NT2/D1 (cell line): ENCODE measurements around the gene GNA12.

Source experiments
- DNase-seq: peaks from one replicate; pipeline ENCODE4 v3.0.0-alpha.2; 2011; ENCODE audit warnings: low read depth, low spot score
- H3K27me3 ChIP-seq: 2 replicates; pipeline ENCODE4 v1.6.0; 2011; ENCODE audit warnings: mild to moderate bottlenecking; ENCODE audit not compliant: insufficient read length, insufficient read depth
- H3K36me3 ChIP-seq: 2 replicates; pipeline ENCODE4 v1.6.1; 2011; ENCODE audit warnings: mild to moderate bottlenecking, low read length, mixed read lengths; ENCODE audit not compliant: insufficient read depth, insufficient read length
- H3K4me1 ChIP-seq: 2 replicates; pipeline ENCODE4 v1.5.1; 2011; ENCODE audit not compliant: insufficient read depth, insufficient read length
- H3K4me3 ChIP-seq: 2 replicates; pipeline ENCODE4 v1.5.1; 2011; ENCODE audit warnings: low read depth; ENCODE audit not compliant: insufficient read length
- H3K9ac ChIP-seq: 2 replicates; pipeline ENCODE4 v1.6.0; 2011; ENCODE audit warnings: low read depth; ENCODE audit not compliant: insufficient read length
- H3K9me3 ChIP-seq: 2 replicates; pipeline ENCODE4 v1.5.1; 2011; ENCODE audit warnings: mild to moderate bottlenecking, low read length; ENCODE audit not compliant: insufficient read depth
- SUZ12 ChIP-seq: IDR thresholded peaks from 2 replicates; pipeline ENCODE4 v1.6.1; 2011; ENCODE audit not compliant: insufficient read length, insufficient read depth; ENCODE audit errors: extremely low read depth
- YY1 ChIP-seq: IDR thresholded peaks from 2 replicates; pipeline ENCODE4 v1.6.1; 2011; ENCODE audit not compliant: insufficient read length, insufficient read depth
- ZNF274 ChIP-seq: IDR thresholded peaks from 2 replicates; pipeline ENCODE4 v1.6.1; 2011; ENCODE audit warnings: mild to moderate bottlenecking, low read depth, low read length

The GNA12 gene

GRCh38 chr7:2805213-2805944, 38.7 kb downstream of the GNA12 start:
- Histone ChIP-seq H3K9ac (no peak overlapping the region), H3K4me1 (peaks cover 15% of the 10 kb centered on the region), H3K36me3 (peaks cover 8% of the 10 kb centered on the region), H3K9me3 (no peaks in the 10 kb centered on the region), H3K4me3 (no peak overlapping the region), H3K27me3 (no peaks in the 10 kb centered on the region)
- TF ChIP-seq SUZ12 (no peak), ZNF274 (no peak), YY1 (no peak)
- DNase-seq = no peak

GRCh38 chr7:2804227-2804763, 39.8 kb downstream of the GNA12 start:
- no peak overlapping the region for H3K9ac ChIP-seq
- H3K4me1 ChIP-seq = peaks cover 15% of the 10 kb centered on the region

GRCh38 chr7:2803755-2804154, 40.4 kb downstream of the GNA12 start:
- TF ChIP-seq YY1 (no peak), ZNF274 (no peak), SUZ12 (no peak)
- H3K36me3 ChIP-seq = peaks cover 8% of the 10 kb centered on the region
- H3K4me3 ChIP-seq = no peak overlapping the region
- H3K9ac ChIP-seq = no peak overlapping the region
- H3K27me3 ChIP-seq = no peaks in the 10 kb centered on the region
- peaks cover 15% of the 10 kb centered on the region for H3K4me1 ChIP-seq
- H3K9me3 ChIP-seq = no peaks in the 10 kb centered on the region
- DNase-seq = no peak

More at GRCh38 chr7:2804227-2804763, 39.8 kb downstream of the GNA12 start:
- no peaks in the 10 kb centered on the region for H3K27me3 ChIP-seq
- H3K9me3 ChIP-seq = no peaks in the 10 kb centered on the region
- TF ChIP-seq YY1 (no peak), ZNF274 (no peak), SUZ12 (no peak)
- DNase-seq = no peak
- peaks cover 8% of the 10 kb centered on the region for H3K36me3 ChIP-seq
- no peak overlapping the region for H3K4me3 ChIP-seq

- H3K9me3 ChIP-seq = no peaks in the 10 kb centered on the region
- DNase-seq = no peak
- H3K4me1 ChIP-seq = peaks cover 14% of the 10 kb centered on the region
- peak overlapping the region; percentile 37 for H3K9ac ChIP-seq
- peaks cover 7% of the 10 kb centered on the region for H3K36me3 ChIP-seq
- no peak overlapping the region for H3K4me3 ChIP-seq
- H3K27me3 ChIP-seq = no peaks in the 10 kb centered on the region
- TF ChIP-seq SUZ12 = no peak
- TF ChIP-seq YY1 = no peak
- TF ChIP-seq ZNF274 = no peak
Measured at GRCh38 chr7:2803342-2803692, 40.8 kb downstream of the GNA12 start.

- Histone ChIP-seq H3K4me3 (no peak overlapping the region), H3K27me3 (no peaks in the 10 kb centered on the region), H3K9ac (peak overlapping the region; percentile 37), H3K9me3 (no peaks in the 10 kb centered on the region), H3K4me1 (peaks cover 9% of the 10 kb centered on the region), H3K36me3 (peaks cover 1% of the 10 kb centered on the region)
- no peak for TF ChIP-seq YY1
- TF ChIP-seq SUZ12 = no peak
- no peak for TF ChIP-seq ZNF274
- no peak for DNase-seq
Measured at GRCh38 chr7:2802504-2803341, 41.4 kb downstream of the GNA12 start.

GRCh38 chr7:2802101-2802500, 42.0 kb downstream of the GNA12 start:
- H3K9ac ChIP-seq = no peak overlapping the region
- H3K4me3 ChIP-seq = no peak overlapping the region
- TF ChIP-seq YY1 (no peak), ZNF274 (no peak), SUZ12 (no peak)
- H3K36me3 ChIP-seq = no peaks in the 10 kb centered on the region
- no peaks in the 10 kb centered on the region for H3K27me3 ChIP-seq
- H3K9me3 ChIP-seq = no peaks in the 10 kb centered on the region
- DNase-seq = no peak
- H3K4me1 ChIP-seq = peaks cover 9% of the 10 kb centered on the region

GRCh38 chr7:2800931-2801688, 43.0 kb downstream of the GNA12 start:
- Histone ChIP-seq H3K36me3 (no peaks in the 10 kb centered on the region), H3K27me3 (no peaks in the 10 kb centered on the region), H3K9ac (no peak overlapping the region), H3K4me1 (peaks cover 9% of the 10 kb centered on the region), H3K9me3 (no peaks in the 10 kb centered on the region), H3K4me3 (no peak overlapping the region)
- no peak for TF ChIP-seq ZNF274
- no peak for TF ChIP-seq YY1
- no peak for TF ChIP-seq SUZ12
- no peak for DNase-seq
